Activated naive CD4-positive, alpha-beta T cell treated with anti-CD3 and anti-CD28 coated beads, Interleukin-2, amount 10 ng/mL, durations not matched to agents 7 days and 5 days (primary cell): ENCODE data around the gene EVI5.
"Not testable (repeated sequence)": the region's sequence is repeated elsewhere in the genome, so short reads cannot be mapped to it uniquely, and the experiment has no call there.

ENCODE experiments used
- CTCF ChIA-PET: fragments of 350-600 bp; sonication (Branson Sonifier 250); formaldehyde crosslinking; loops from one replicate; lab custom pipeline; 2021; ENCODE audit warnings: antibody characterized with exemption; lab: Charles Lee
- DNase-seq: peaks from one replicate; pipeline ENCODE4 v3.0.0-alpha.2; 2020
- H3K27ac Mint-ChIP-seq: one replicate; pipeline ENCODE4 v1.8.0; 2021; ENCODE audit warnings: mild to moderate bottlenecking, moderate library complexity, mixed read lengths
- H3K27me3 Mint-ChIP-seq: one replicate; pipeline ENCODE4 v1.8.0; 2021; ENCODE audit warnings: mild to moderate bottlenecking, mixed read lengths
- H3K36me3 Mint-ChIP-seq: one replicate; pipeline ENCODE4 v1.8.0; 2021; ENCODE audit warnings: mixed read lengths
- H3K4me1 Mint-ChIP-seq: one replicate; pipeline ENCODE4 v1.8.0; 2021; ENCODE audit warnings: mixed read lengths
- H3K4me3 Mint-ChIP-seq: one replicate; pipeline ENCODE4 v1.8.0; 2021; ENCODE audit warnings: mild to moderate bottlenecking, moderate library complexity, mixed read lengths
- H3K9me3 Mint-ChIP-seq: one replicate; pipeline ENCODE4 v1.8.0; 2021; ENCODE audit warnings: mixed read lengths

EVI5 gene

DNA sequence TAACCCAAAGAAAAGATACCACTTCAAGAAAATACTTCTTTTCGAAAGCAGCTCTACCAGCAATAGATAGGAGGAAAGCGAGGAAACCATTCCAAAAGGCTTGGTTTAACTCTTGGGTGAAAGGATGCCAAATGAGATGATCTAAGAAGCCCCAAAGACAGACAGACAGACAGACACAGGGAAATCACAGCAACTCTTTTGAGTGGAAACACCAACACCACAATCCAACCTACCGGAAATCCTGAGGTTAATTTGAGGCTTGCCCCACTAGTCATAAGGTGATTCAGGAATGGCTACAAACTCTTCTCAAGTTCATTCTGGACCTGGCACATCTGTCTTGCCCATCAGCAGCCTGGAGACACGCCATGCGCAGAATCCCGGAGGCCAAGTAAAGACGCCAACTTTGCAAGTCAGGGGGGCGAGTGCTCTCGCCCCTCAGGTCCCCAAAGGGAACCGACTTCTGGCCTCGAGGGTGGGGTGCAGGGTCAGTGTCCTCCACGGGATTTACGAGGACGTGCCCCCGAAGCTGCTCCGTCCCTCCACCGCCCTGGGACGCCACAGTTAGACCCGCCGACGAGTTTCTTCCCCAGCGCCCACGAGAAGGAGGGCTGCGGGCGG is 778 bp downstream of the EVI5 start:
- Mint-ChIP-seq H3K36me3 (no peaks in the 10 kb centered on the region), H3K4me3 (peak overlapping the region; percentile 68), H3K27me3 (peaks cover 93% of the 10 kb centered on the region), H3K4me1 (peaks cover 23% of the 10 kb centered on the region), H3K27ac (peak overlapping the region; percentile 50), H3K9me3 (peaks cover 2% of the 10 kb centered on the region)
- peak; percentile 50 for DNase-seq
- CTCF ChIA-PET = no interaction called here

DNA sequence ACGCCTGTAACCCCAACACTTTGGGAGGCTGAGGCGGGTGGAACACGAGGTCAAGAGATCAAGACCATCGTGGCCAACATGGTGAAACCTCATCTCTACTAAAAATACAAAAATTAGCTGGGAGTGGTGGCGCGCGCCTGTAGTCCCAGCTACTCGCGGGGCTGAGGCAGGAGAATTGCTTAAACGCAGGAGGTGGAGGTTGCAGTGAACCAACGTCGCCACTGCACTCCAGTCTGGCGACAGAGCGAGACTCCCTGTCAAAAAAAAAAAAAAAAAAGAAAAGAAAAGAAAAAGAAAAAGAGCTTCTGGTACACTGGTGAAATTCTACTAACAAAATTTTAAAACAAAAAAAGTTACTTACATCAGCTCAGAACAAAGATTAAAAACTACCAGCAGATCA is 1.4 kb downstream of the EVI5 start:
- not testable (repeated sequence) for H3K9me3 Mint-ChIP-seq, DNase-seq, H3K36me3 Mint-ChIP-seq
- CTCF ChIA-PET = interaction anchor here (0.7 kb wide), 1 partner anchor 684 kb away, joined by 4 read pairs; no protein-coding TSS in a partner anchor
- Mint-ChIP-seq H3K4me3 (peak overlapping the region; percentile 68), H3K27me3 (peaks cover 95% of the 10 kb centered on the region), H3K4me1 (peaks cover 23% of the 10 kb centered on the region), H3K27ac (peak overlapping the region; percentile 50)

DNA sequence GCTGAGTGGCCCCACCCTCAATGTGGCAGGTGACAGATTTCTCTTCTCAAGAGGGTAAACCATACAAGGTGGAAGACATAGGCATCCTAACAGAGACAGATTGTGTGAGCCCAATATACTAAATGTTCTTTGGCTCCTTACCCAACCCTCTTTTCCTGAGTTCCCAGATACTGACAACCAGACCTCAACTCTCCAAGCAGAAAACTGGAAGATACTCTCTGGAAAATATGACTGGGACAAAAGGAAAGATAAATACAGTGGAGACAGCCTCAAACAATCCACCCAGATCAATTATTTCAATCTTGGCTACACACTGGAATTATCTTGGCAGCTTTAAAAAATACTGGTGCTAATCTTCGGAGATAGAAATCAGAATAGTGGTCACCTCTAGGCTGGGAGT is 6.5 kb downstream of the EVI5 start:
- H3K9me3 Mint-ChIP-seq = no peaks in the 10 kb centered on the region
- CTCF ChIA-PET = no interaction called here
- peaks cover 4% of the 10 kb centered on the region for H3K4me1 Mint-ChIP-seq
- no peak overlapping the region for H3K4me3 Mint-ChIP-seq
- H3K27me3 Mint-ChIP-seq = peaks cover 65% of the 10 kb centered on the region
- H3K36me3 Mint-ChIP-seq = no peaks in the 10 kb centered on the region
- no peak overlapping the region for H3K27ac Mint-ChIP-seq
- no peak for DNase-seq

DNA sequence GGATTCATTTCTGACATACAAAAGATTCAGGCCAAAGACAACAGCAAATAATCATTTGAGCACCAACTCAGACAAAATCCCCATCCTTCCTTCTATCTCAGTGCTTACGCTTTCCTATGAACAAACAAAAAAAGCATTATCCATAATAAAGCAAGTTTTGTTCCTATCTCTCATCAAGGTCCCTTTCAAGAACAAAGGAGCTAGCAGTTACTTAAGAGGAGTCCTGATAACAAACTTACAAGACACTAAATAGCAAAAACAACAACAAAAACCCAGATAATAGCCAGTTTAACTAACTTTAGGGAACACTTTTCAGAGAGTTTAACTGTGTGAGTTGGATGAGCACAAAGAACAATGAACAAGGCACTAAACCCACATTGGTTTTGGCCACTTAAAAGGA is 10.5 kb downstream of the EVI5 start:
- DNase-seq = no peak
- peaks cover 40% of the 10 kb centered on the region for H3K27me3 Mint-ChIP-seq
- H3K36me3 Mint-ChIP-seq = no peaks in the 10 kb centered on the region
- CTCF ChIA-PET = interaction anchor here (1.7 kb wide), 1 partner anchor 25 kb away, joined by 6 read pairs; no protein-coding TSS in a partner anchor
- no peak overlapping the region for H3K4me3 Mint-ChIP-seq
- H3K27ac Mint-ChIP-seq = no peak overlapping the region
- H3K4me1 Mint-ChIP-seq = no peaks in the 10 kb centered on the region
- H3K9me3 Mint-ChIP-seq = peaks cover 2% of the 10 kb centered on the region

DNA sequence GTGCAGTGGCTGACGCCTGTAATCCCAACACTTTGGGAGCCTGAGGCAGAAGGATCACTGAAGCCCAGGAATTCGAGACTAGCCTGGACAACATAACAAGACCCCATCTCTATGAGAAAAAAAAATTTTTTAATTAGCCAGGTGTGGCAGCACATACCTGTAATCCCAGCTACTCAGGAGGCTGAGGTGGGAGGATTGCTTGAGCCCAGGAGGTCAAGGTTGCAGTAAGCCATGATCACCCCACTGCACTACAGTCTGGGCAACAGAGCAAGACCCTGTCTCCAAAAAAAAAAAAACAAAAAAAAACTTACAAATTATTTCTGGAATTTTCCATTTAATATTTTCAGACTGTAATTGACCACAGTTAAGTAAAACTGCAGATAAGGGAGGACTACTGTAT is 11.2 kb downstream of the EVI5 start:
- H3K4me3 Mint-ChIP-seq, H3K9me3 Mint-ChIP-seq, H3K4me1 Mint-ChIP-seq, DNase-seq, H3K36me3 Mint-ChIP-seq, H3K27ac Mint-ChIP-seq: not testable (repeated sequence)
- CTCF ChIA-PET = interaction anchor here (1.7 kb wide), 1 partner anchor 25 kb away, joined by 6 read pairs; no protein-coding TSS in a partner anchor
- peaks cover 35% of the 10 kb centered on the region for H3K27me3 Mint-ChIP-seq

DNA sequence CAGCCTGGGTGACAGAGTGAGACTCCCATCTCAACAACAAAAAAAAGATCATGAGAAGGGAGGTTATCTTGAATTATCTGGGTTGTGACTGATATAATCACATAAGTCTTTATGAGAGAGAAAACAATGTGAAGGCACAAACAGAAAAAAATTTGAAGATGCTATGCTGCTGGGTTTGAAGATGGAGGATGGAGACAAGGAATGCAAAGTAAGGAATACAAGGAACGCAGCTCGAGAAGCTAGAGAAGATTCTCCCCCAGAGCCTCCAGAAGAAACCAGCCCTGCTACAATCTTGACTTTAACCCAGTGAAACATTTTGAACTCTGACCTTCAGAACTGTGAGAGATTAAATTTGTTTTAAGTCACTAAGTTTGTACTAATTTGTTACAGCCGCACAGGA is 15.1 kb downstream of the EVI5 start:
- Mint-ChIP-seq H3K4me3 (no peak overlapping the region), H3K36me3 (no peaks in the 10 kb centered on the region), H3K4me1 (no peaks in the 10 kb centered on the region), H3K9me3 (peaks cover 9% of the 10 kb centered on the region), H3K27me3 (peaks cover 23% of the 10 kb centered on the region), H3K27ac (no peak overlapping the region)
- CTCF ChIA-PET = no interaction called here
- no peak for DNase-seq

DNA sequence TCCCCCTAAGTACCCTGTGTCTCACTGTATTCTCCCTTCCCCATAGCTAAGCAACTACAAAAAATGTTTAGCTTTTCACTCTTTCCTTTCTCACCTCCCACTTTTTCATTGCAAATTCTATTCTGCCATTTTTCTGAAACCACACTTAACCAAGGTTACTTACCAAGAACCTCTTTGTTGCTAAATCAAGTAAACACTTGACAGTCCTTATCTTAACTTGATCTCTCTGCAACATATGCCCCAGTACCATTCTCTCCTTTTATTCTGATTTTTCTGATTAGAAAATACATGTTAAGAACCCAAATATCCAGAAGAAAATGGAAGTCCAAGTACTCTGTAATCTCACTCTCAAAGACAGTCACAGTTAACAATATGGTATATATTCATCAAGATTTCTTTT is 16.0 kb downstream of the EVI5 start:
- no peak overlapping the region for H3K27ac Mint-ChIP-seq

DNA sequence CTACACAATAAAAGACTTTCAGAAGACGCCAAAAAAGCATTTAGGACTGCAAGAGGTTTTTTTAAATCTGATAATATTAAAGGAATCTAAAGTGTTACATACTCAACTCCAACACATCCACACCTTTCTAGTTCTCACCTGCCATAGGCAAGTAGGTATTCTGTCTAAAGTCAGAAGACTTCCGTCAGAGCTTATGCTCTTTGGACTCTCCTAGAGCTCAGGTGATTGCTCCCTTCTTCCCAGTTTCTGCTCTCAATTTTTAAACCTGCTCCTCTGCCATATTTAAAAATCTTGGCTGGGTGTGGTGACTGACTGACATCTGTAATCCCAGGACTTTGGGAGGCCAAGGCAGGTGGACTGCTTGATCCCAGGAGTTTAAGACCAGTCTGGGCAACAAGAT is 16.6 kb downstream of the EVI5 start:
- Mint-ChIP-seq H3K4me3 (no peak overlapping the region), H3K9me3 (peaks cover 9% of the 10 kb centered on the region), H3K27me3 (peaks cover 19% of the 10 kb centered on the region), H3K27ac (no peak overlapping the region), H3K4me1 (no peaks in the 10 kb centered on the region), H3K36me3 (no peaks in the 10 kb centered on the region)
- DNase-seq = no peak
- CTCF ChIA-PET = no interaction called here

More for the DNA sequence above, 16.0 kb downstream of the EVI5 start:
- Mint-ChIP-seq H3K4me1 (no peaks in the 10 kb centered on the region), H3K4me3 (no peak overlapping the region), H3K36me3 (no peaks in the 10 kb centered on the region), H3K27me3 (peaks cover 19% of the 10 kb centered on the region), H3K9me3 (peaks cover 9% of the 10 kb centered on the region)
- CTCF ChIA-PET = interaction anchor here (0.6 kb wide), 1 partner anchor 29 kb away, joined by 3 read pairs; no protein-coding TSS in a partner anchor
- DNase-seq = no peak

DNA sequence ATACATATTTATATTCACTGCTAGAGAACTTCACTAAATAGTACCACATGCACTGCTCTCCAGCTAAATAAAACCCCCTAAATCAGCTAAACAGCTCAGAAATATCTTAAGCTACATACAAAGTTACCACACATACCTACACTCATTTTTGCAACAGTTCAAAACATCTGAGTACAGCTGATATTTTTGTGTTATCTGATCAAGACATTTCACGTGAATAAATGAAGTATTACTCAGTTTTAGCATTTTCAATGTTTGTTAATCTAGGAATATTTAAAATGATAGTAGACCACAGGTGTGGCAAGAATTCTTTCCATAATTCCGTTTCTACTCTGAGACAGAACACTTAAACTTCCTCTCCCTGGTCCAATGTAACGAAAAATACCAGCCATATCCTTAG is 20.8 kb downstream of the EVI5 start:
- CTCF ChIA-PET = no interaction called here
- Mint-ChIP-seq H3K27ac (no peak overlapping the region), H3K4me1 (no peaks in the 10 kb centered on the region)

DNA sequence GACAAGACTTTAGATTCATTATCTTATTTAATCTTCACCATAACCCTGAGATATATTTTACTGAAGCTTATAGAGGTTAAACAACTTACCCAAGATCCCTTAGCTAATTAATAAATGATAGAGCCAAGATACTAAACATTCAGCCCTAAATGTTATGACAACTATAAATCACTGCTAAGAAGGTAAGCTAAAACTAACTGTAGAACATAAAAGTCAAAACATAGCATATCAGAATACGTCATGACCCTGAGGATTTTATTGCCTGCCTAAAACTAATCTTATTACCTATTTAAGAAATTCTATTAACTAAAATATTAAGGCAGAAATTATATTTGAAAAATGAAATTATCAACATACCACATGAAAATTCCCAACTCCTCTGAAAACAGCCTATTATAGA is 22.6 kb downstream of the EVI5 start:
- DNase-seq = no peak
- Mint-ChIP-seq H3K27ac (no peak overlapping the region), H3K4me1 (no peaks in the 10 kb centered on the region), H3K27me3 (peaks cover 7% of the 10 kb centered on the region), H3K36me3 (no peaks in the 10 kb centered on the region), H3K9me3 (peaks cover 1% of the 10 kb centered on the region), H3K4me3 (no peak overlapping the region)
- CTCF ChIA-PET = interaction anchor here (1.0 to 1.1 kb wide), 2 partner anchors 13 to 96 kb away, joined by 3 read pairs; no protein-coding TSS in a partner anchor

More for the DNA sequence above, 20.8 kb downstream of the EVI5 start:
- no peak overlapping the region for H3K4me3 Mint-ChIP-seq
- H3K36me3 Mint-ChIP-seq = no peaks in the 10 kb centered on the region
- H3K27me3 Mint-ChIP-seq = peaks cover 8% of the 10 kb centered on the region
- peaks cover 7% of the 10 kb centered on the region for H3K9me3 Mint-ChIP-seq
- no peak for DNase-seq

DNA sequence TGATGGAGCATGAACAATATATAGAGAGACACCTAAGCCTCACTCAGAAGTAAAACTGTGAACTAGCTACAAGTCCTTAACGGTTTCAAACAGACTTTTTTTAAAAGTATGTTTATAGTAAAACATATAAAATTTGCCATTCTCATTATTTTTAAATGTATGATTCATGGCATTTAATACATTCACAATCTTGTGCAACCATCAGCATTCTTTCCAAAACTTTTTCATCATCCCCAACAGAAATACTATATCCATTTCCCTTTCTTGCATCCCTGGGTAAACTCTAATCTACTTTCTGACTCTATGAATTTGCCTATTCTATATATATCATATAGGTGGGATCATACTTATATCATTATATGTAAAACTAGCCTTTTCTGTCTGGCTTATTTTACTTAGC is 25.5 kb downstream of the EVI5 start:
- Mint-ChIP-seq H3K4me1 (no peaks in the 10 kb centered on the region), H3K27ac (no peak overlapping the region), H3K27me3 (peaks cover 7% of the 10 kb centered on the region), H3K36me3 (no peaks in the 10 kb centered on the region), H3K4me3 (no peak overlapping the region), H3K9me3 (no peaks in the 10 kb centered on the region)
- CTCF ChIA-PET = no interaction called here
- no peak for DNase-seq

DNA sequence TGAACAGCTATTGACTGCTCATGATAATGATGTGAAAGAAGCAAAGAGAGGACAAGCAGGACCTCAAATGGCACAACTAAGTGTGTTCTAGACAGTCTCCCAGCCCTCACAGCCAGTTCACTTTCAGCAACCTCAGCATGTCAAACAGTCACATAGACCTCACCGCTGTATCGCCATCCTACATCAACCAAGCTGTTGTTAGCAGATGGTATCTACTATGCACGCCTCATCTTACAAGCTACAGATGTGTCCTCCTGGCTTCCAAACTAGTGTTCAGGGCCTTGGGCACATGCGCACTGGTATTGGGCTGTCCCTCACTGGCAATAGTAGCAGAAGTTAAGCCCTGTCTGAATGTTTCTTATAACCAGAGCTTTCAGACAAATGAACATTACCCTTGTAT is 28.4 kb downstream of the EVI5 start:
- CTCF ChIA-PET = interaction anchor here (1.5 kb wide), 1 partner anchor 62 kb away, joined by 4 read pairs; no protein-coding TSS in a partner anchor
- Mint-ChIP-seq H3K27me3 (peaks cover 7% of the 10 kb centered on the region), H3K36me3 (no peaks in the 10 kb centered on the region), H3K9me3 (no peaks in the 10 kb centered on the region), H3K4me3 (no peak overlapping the region), H3K4me1 (no peaks in the 10 kb centered on the region), H3K27ac (no peak overlapping the region)
- DNase-seq = no peak

DNA sequence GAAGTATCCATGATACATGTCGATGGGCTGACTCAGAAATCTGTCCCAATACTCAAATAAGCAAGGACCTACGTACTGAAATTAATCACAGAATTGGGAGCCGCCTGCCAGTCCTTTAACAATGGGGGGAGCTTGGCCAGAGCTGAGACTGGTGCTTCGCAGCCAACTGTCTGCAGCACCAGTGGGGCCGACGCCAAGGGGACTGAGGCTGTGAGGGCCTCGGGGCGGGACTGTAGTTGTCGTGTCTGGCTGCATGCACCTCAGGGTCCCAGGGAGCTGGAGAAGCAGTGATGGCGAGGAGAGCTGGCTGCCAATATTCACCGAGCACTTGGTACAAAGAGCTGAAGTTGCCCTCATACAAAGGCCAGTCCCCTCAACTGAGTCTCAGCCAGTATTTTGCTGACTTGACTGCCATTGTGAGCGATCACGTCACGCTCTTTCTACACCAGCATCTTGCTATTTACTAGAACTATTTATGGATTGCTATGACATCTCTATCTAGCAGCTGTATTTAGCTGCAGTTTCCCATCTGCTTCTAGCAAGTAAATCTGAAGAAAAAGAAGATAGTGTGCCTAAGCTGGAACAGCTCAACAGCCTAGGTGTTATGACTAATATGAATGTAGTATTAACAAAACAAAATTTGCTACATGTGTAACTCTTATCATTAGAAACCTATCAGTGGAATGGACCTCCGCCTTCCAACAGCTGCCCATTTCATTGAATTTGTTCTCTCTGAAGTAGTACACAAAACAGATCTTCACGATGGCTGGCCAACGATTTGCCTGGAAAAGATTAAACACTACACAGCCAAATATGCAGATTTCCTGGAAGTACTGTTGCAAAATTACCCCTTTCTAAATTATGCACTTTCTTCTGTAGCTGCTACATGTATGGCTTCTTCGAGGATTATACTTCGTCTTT is 29.1 kb downstream of the EVI5 start:
- no peak overlapping the region for H3K4me3 Mint-ChIP-seq
- no peak overlapping the region for H3K27ac Mint-ChIP-seq
- H3K4me1 Mint-ChIP-seq = no peaks in the 10 kb centered on the region
- DNase-seq = no peak
- CTCF ChIA-PET = interaction anchor here (0.5 to 1.8 kb wide), 3 partner anchors 62 to 759 kb away, joined by 3 to 5 read pairs (median 4); no protein-coding TSS in a partner anchor
- no peaks in the 10 kb centered on the region for H3K36me3 Mint-ChIP-seq
- no peaks in the 10 kb centered on the region for H3K9me3 Mint-ChIP-seq
- peaks cover 7% of the 10 kb centered on the region for H3K27me3 Mint-ChIP-seq

DNA sequence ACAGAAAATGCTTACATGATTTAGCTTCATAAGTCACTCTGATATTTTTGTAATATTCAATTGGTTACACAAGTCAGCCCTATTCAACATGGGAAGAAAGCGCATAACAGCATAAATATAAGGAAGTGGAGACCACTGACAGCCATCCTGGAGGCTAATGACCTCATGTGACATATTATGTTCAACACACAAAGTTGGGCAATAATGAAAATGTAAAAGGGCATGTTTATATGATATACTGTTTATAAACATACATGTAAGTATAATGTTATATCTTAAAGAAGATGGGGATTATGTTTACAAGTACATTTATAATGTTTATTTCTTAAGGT is 30.2 kb downstream of the EVI5 start:
- CTCF ChIA-PET = interaction anchor here (1.1 to 1.8 kb wide), 3 partner anchors 64 to 550 kb away, joined by 3 to 5 read pairs (median 3); no protein-coding TSS in a partner anchor
- Mint-ChIP-seq H3K27ac (no peak overlapping the region), H3K27me3 (peaks cover 7% of the 10 kb centered on the region)

More for the DNA sequence above, 30.2 kb downstream of the EVI5 start:
- no peak overlapping the region for H3K4me3 Mint-ChIP-seq
- no peak for DNase-seq
- H3K9me3 Mint-ChIP-seq = no peaks in the 10 kb centered on the region
- no peaks in the 10 kb centered on the region for H3K36me3 Mint-ChIP-seq
- H3K4me1 Mint-ChIP-seq = no peaks in the 10 kb centered on the region
